GM18868 (cell line): ENCODE measurements around the gene FAM89A.
A peak's percentile ranks its signal among the peaks of the same experiment; 100 is the strongest.

Experiments
- ATAC-seq: cut with Tn5 transposase; IDR thresholded peaks from one replicate; pipeline ENCODE4 v1.9.1; 2021; ENCODE audit warnings: mild to moderate bottlenecking, moderate library complexity; ENCODE audit not compliant: unreplicated experiment

Gene FAM89A

DNA sequence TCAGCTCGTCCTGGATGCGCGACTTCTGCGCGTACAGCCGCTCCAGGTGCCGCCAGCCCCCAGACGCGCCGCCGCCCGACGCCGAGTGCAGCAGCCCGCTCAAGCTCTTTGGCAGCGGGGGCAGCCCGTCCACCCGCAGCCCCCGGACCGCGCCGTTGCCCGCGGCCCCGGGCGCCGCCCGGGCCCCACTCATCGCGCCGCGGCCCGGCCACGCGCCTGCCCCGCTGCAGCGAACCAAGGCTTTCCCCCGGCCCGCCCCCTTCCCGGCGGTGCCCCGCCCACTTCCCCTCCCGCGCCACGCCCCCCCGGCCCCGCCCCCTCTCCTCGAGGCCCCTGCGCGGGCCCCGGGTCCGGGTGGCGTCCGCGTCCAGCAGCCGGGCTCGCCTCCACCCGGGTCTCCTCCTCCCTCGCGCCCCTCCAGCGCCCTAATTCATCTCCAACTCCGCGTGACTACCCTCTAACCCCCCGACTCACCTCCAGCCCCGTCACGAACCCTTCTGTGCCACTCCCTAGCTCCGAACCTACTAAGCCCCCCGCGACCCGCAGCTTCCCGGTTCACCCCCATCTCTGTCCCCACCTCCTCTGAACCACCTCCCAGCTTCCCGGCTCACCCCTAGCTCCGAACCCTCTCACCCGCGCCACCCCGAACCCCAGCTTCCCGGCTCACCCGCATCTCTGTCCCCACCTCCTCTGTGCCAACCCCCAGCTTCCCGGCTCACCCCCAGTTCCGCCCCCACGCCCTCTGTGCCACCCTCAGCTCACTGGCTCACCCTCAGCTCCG, at the start of gene FAM89A:
TSS of gene FAM89A (minus strand) at position 236 of the 781 bp plus-strand sequence. CDS start at position 193, 43 bp downstream.
- ATAC-seq, result peak; percentile 68

DNA sequence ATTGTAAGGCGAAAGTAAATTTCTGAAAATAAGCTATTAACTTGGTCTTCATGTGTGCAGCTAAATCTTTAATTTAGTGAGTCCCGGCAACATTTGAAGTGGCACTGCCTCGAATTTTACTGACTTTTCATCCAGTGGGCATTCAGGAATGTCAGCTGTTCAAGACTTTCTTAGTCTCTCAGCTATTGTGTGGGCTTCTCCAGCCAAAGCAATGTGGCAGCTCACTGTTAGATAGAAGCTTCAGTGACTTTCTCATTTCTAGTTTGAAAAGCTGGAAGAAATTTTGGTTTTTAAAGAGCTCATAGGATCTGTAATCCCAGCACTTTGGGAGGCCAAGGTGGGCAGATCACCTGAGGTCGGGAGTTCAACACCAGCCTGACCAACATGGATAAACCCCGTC, 44.3 kb upstream of the FAM89A start:
- ATAC-seq, result no peak

DNA sequence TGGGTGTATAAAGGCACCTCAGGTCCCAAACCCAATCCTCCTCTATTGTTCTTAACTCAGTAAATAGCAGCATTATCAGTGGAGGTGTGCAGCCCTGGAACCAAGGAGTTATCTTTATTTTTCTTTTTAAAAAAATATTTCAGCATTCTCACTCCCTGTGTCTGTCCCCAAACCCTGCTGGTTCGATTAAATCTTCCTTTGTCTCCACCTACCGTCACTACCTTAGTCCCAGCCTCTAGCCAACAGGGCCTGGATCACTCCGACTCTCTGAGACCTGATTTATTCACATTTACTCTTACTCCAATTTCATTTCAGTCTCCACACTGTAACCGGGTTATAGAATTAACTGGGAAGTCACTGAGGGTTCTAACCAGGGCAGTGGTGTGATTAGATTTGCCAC, 39.1 kb upstream of the FAM89A start:
- ATAC-seq, result no peak

DNA sequence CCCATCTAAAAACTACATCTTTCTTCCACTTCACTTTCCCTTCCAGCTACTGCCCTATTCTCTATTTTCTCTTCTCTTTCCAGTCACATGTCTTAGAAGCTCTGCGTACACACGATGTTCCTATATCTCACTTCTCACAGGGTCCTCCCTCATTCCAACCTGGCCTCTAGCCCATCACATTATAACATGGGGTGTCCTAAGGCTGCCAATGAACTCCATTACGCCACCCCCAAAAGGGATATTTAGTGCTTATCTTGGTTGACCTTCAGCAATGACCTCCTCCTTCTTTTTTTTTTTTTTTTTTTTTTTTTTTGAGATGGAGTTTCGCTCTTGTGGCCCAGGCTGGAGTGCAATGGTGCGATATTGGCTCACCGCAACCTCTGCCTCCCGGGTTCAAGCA, 38.2 kb upstream of the FAM89A start:
- no peak for ATAC-seq

DNA sequence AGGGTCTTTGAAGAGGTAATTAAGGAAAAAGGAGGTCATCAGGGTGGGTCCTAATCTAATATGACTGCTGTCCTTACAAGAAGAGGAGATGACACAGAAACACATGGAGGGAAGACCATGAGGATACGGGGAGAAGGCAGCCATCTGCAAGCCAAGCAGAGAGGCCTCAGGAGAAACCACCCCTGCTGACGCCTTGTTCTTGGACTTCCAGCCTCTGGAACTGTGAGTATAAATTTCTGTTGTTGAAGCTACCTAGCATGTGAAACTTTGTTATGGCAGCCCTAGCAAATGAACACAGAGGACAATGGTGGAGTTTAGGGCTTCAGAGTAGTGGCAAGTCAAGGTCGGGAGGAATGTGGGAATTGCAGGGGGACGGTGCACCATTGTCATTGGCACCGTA, 36.7 kb upstream of the FAM89A start:
- no peak for ATAC-seq

DNA sequence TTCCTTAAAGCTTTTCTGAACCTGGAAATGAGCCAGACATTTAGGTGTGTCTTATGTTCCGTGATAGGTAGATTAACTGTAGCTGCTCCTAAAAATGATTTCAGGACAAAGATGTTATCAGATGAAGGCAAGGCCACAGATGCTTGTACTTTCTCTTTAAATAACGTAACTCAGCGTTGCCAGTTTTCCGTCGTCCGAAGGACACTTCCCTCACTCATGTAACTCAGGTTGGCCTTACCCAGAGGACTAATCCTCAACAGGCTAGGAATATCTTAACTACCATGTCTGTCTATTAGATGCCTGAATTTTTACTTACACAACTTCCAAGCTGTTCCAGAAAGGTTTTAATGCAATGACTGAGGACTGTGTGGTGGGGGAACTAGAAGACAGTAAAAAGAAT, 35.4 kb upstream of the FAM89A start:
- ATAC-seq, result no peak

DNA sequence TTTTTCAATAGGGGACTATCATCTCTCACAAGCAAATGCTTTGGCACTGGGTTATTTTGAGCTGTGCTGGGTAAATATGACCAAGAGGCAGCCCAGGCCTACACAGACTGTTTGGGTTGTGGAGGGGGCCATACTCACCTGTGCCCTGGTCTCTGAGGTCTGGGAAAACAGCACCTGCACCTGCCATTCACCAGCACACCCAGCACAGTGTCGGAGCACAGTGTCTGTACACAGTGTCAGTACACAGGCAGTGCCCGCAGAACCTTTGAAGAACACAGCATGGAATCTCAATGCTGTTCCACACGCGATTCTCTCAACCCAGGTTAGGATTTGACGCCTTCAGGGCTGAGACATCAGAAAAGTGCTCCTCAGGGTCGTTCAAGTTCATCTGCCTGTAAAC, 35.0 kb upstream of the FAM89A start:
- no peak for ATAC-seq

DNA sequence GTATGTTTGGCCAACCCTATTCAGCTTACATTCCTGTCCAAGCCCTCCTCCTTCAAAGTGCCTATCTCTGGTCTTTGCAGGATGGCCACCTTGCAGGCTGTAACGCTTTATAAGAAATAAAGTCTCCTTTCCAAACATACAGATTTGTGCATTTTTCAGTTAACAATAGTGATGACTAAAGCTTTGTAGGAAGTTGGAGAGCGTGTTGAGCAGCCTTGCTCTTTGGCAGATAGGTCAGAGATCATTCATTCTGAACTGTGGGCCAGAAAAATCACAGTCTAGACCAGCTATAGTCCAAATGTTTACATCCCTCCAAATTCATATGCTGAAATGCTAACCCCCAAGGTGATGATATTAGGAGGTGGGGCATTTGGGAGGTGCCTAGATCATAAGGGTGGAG, 34.0 kb upstream of the FAM89A start:
- no peak for ATAC-seq

DNA sequence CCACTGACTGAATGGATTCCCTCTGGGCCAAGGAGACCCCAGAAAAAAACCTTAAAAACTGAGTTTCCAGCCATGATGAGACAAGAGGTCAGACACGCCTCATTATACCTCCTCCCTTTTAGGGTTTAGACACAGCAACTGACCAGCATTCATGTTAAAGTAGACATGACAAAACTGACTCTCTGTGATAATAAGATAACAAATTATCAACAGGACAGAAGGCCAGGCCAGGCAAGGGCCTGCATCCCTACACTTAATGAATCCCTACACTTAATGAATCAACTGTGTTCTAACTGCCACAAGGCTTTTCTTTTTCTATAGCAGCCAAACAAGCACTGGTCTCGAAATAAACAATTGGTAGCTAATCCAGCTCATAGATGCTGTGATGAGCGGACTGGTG, 33.3 kb upstream of the FAM89A start:
- ATAC-seq, result no peak

DNA sequence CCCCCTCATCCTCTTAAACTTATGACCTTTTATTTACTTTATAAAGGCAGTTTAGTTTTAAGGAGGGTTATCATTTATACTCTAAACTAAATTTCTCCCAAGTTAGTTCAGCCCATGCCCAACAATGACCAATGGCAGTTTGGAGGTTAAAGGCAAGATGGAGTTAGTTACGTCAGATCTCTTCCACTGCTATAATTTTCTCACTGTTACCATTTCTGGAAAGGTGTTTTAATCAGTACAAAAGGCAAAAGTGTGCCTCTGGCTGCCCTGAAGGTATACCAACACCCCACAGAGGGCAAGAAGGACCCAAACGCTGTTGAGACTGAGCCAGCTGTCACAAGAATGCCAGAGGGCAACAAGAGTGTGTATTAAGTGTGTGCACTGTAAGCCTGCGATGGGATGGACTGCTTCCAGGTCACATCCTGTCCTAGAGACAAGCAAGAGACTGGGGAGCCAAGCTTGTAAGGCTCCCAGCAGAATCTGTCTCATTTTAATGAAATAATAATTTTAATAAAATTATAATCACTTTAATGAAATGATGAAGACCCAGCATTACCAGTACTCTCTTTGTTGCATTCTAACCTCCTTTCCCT, 32.5 kb upstream of the FAM89A start:
- ATAC-seq, result no peak

DNA sequence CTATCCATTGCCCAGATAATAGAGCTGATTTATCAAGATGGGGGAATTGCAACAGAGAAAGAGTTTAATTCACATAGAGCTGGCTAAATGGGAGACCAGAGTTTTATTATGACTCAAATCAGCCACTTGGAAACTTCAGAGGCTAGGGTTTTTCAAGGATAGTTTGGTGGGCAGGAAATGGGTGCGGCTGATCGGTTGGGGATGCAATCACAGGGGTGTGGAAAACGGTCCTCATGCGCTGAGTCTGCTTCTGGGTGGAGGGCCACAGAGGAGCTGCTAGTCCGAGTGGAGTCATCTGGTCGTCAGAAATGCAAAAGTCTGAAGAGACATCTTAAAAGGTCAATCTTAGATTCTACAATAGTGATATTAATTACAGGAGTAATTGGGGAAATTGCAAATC, 32.0 kb upstream of the FAM89A start:
- ATAC-seq, result no peak

DNA sequence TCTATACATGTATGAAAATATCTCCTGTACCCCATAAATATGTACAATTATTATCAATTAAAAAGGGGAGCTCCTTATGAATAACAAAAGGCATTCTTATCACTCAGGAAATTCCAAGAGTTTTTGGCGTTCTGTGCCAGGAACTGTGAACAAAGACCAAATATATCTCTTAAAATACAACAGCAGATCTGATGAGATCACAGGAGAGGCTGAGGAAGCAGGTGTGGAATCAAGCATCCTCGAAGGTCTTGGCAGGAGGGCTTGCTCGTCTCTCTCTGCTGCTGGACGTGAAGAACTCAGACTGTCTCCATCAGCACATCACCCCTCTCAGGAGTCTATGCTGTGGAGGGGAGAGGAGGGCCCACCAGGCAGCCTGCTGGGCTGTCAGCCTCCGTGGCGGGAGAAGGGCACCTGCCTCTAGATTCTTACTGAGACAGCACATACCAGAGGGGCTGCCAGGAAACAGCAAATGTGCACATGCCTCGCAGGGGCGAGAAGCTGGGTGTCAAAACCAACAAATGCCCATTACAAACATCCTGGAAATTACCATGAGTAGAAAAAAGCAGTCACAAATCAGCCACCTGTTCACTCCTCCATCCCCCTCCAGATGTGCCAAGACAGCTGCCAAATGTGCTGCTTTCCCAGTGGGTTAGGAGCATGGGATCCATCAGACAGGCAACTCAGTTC, 30.8 kb upstream of the FAM89A start:
- no peak for ATAC-seq

DNA sequence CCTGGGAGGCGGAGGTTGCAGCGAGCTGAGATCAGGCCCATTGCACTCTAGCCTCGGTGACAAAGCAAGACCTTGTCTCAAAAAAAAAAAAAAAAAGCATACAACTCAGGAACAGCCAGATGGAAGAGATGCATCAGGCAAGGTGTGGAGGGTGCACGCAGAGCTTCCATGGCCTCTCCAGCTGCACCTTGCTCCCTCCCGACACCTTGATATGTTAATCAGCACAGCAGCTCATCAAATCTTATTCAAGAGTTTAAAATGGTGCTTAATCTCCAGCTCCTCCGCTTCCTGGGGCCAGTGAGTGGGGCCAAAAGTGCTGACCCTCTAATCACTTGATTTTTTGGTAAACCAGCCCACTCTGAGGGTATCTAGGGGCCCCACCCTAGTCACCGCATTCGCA, 29.3 kb upstream of the FAM89A start:
- no peak for ATAC-seq

DNA sequence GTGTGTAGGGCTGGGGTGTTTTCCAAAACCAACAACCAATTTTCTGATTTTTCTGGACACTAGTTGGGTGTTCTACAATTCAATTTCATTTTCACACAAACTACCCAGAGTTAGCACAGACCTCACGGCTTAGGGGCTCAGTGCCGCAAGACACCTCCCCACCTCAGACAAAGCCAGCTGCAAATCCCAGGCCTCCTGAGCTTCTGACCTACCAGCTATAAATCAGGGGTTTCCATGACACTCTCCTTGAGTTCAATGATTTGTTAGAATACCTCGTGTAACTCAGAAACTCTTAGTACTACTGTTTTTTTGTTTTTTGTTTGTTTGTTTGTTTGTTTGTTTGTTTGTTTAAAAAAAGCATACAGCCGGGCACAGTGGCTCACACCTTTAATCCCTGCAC, 28.7 kb upstream of the FAM89A start:
- no peak for ATAC-seq

DNA sequence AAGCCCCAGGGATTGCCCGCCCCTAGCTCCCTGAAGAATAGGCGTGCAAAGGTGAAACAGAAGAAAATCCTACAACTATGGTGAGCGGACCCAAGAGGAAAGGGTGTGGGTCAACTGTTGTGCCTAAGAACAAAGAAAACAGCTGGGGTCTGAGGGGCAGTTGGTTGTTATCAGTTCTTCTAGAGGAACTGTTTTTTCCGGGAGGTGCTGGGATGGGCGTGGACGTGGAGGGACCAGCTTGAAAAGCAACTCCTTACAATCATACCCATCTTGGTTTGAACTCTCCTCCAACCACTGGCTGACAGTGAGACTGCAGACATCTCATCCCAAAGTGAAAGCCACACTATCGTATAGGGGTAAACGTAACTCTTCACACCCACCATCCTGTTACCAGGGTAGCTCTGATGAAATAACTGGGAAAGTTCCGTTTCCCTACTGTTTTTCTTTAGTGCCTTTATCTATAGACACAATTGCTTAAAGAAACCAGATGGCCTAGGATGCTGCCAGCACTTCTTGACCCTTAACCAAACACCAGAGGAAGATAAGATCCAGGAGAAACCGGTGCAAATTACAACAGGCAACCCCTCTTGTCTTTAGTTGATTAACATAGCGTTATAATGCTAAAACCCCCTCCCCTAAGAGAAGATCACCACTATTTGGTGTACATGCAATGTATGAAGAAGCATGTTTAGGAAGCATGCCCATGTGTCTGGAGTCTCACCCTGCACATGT, 25.6 kb upstream of the FAM89A start:
- no peak for ATAC-seq

DNA sequence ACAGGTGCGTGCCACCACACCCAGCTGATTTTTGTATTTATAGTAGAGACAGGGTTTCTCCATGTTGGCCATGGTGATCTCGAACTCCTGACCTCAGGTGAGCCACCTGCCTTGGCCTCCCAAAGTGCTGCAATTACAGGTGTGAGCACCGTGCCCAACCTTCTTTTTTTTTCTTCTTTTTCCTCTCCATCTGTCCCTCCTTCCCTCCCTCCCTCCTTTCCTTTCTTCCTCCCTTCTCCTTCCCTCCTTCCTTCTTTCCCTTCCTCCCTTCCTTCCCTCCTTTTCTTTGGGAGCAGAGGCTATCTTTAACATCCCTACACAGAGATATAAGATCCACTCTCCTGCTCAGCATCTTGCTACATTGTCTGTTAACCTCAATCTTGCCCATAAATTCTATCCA, 24.4 kb upstream of the FAM89A start:
- no peak for ATAC-seq

DNA sequence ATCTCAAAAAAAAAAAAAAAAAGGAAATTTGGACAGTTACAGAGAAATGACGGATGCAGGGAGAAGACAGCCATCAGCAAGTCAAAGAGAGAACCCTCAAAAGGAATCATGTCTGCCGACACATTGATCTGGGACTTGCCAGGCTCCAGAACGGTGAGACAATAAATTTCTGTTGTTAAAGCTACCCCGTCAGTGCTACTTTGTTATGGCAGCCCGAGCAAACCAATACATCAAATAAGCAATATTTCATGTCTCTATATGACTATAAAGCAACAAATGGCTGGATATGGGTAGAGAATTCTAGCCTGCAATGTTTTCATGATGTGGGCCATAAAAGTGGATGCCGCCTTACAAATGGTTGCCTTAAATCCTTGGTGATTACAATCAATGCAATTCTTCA, 23.3 kb upstream of the FAM89A start:
- no peak for ATAC-seq

DNA sequence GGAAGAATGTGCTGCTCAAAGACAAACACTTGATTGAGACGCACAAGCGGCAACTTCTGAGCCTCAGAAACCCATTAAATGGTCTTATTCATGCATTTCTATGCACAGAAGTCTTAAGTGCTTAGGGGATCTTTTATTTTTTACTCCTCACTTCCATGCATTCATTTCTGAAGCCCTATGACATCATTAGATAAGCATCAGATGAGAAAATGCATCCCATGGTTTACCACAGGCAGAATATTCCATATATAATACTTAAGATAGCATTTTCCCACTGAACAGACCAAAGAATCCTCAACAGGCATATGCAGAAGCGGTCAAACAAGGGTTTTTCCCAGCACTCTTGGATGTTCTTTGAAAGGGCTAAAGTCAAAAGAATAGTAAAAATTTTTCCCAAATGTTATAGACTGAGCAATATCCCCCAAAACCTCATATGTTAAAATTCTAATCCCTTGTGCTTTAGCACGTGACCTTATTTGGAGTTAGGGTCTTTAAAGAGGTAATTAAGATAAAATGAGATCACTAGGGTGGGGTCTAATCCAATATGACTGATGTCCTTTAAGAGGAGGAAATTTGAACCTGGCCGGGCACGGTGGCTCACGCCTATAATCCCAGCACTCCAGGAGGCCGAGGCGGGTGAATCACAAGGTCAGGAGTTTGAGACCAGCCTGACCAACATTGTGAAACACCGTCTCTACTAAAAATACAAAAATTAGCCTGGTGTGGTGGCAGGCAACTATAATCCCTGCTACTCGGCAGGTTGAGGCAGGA, 22.6 kb upstream of the FAM89A start:
- ATAC-seq, result no peak

DNA sequence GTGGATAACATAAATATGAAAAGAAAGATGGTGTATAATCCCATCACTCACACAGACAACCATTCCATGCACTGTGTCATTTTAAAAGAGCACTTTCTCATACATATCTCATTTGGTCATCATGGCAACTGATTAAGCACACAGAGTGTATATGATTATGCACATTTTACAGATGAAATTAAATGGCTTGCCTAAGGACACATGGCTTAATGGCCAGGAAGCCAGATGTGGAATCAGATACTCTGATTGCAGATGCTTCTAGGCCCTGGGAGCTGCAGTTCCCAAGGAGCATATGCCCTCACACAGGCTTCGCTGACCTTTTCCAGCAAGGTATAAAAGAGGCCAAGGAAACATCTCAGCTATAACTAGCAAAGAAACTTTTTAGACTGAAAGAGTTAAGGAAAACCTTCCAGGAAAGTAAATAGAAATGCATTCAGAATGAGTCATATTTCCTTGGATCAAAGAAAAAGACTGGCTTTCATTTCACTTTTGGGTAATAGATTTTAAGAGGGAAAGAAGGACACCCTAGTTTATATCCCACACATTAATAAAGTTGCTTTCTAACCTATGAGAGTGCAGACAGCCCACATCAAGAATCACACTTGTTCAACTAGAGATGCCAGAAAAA, 19.6 kb upstream of the FAM89A start:
- ATAC-seq, result no peak

DNA sequence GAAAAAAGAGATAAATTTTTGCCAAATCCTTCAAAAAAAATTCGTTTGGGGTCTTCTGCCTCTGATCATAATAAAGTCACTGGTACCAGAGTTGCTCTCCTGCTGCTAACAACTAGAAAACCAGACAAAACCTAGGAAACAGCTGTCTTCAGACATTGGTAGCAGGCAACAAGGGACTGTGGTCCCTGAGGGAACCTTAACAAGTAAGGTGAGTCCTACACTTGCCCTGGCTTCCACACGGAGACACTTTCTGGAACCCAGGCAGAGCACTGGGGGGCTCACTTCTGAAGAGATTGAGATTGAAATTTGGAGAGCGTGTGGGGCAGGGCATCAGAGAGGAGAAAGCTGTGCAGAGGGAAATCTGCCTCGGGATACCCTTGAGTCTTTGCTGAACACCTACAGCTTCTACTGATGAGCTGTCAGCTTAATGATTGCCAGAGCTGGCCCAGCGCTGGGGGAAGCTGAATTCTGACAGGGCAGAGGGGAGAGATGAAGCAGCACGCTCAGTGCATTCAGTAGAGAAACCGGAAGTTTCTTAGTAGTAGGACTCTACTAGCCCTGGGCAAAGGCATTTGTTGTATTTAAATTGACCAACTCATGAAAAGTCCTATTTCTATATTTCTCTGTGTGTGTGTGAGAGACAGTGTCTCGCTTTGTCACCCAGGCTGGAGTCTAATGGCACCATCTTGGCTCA, 18.5 kb upstream of the FAM89A start:
- no peak for ATAC-seq
